Measurements from ENCODE around the gene LILRA1. TPM values are rescaled to one million over a fixed set of nuclear protein-coding genes. Genes with fewer than 3 reads are reported as not detected.

The LILRA1 gene
- total RNA-seq, 1 experiment from 2014 or later, result not detected

- ChIA-PET POLR2A (no interaction called here), CTCF (interaction anchor here (0.6 kb wide), 1 partner anchor 171 kb away, joined by 18 read pairs; no protein-coding TSS in a partner anchor)
- no peaks in the 10 kb centered on the region for H3K36me3 ChIP-seq (ENCODE audit: control insufficient read depth, insufficient read depth, low read length)
- H3K27ac ChIP-seq (ENCODE audit: low read length), result no peak overlapping the region
- no peaks in the 10 kb centered on the region for H3K9me3 ChIP-seq (ENCODE audit: control insufficient read depth, insufficient read depth, low read depth, low read length)
- intact Hi-C loops (cut with micrococcal nuclease; ENCODE audit: unreplicated experiment) (no loop called here), in situ Hi-C loops (cut with HindIII; ENCODE audit: low pct_unique_long_range_greater_than_20kb, low sequenced_read_pairs) (no loop called here)
- DNase-seq (ENCODE audit: low read depth, low spot score) (no peak), ATAC-seq (no peak)
- peaks cover 14% of the 10 kb centered on the region for H3K27me3 ChIP-seq (ENCODE audit: control insufficient read depth, insufficient read depth, low read length)
- TF ChIP-seq TCF7L2 (IDR thresholded peaks at IDR 0.05; ENCODE audit: low read depth, low read length) (no peak), POLR2AphosphoS5 (IDR thresholded peaks at IDR 0.05; ENCODE audit: low read depth, low read length) (no peak), SIN3A (IDR thresholded peaks at IDR 0.05; ENCODE audit: borderline replicate concordance, insufficient read depth, low read depth, low read length) (no peak), CTCF (IDR thresholded peaks at IDR 0.05) (no peak)
- TF ChIP-seq, protein P1, sequence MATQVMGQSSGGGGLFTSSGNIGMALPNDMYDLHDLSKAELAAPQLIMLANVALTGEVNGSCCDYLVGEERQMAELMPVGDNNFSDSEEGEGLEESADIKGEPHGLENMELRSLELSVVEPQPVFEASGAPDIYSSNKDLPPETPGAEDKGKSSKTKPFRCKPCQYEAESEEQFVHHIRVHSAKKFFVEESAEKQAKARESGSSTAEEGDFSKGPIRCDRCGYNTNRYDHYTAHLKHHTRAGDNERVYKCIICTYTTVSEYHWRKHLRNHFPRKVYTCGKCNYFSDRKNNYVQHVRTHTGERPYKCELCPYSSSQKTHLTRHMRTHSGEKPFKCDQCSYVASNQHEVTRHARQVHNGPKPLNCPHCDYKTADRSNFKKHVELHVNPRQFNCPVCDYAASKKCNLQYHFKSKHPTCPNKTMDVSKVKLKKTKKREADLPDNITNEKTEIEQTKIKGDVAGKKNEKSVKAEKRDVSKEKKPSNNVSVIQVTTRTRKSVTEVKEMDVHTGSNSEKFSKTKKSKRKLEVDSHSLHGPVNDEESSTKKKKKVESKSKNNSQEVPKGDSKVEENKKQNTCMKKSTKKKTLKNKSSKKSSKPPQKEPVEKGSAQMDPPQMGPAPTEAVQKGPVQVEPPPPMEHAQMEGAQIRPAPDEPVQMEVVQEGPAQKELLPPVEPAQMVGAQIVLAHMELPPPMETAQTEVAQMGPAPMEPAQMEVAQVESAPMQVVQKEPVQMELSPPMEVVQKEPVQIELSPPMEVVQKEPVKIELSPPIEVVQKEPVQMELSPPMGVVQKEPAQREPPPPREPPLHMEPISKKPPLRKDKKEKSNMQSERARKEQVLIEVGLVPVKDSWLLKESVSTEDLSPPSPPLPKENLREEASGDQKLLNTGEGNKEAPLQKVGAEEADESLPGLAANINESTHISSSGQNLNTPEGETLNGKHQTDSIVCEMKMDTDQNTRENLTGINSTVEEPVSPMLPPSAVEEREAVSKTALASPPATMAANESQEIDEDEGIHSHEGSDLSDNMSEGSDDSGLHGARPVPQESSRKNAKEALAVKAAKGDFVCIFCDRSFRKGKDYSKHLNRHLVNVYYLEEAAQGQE (IDR thresholded peaks at IDR 0.05; ENCODE audit: insufficient read depth in 1 of 2, low read depth in 2 of 2, low read length in 1 of 2), result no peak
- no peak overlapping the region for H3K4me3 ChIP-seq (ENCODE audit: low read depth in 2 of 2, low read length in 2 of 2)
- no peaks in the 10 kb centered on the region for H3K4me1 ChIP-seq (ENCODE audit: control insufficient read depth, insufficient read depth, low read length)
- BruUV-seq (replicated peaks), result no TSS peak
Measured at GRCh38 chr19:54650108-54650655, 56.8 kb downstream of the LILRA1 start.

Small RNA genes lying within 50 kb of the gene (microRNA-seq; reads per million reads assigned to microRNA genes)
- gene MIR8061 (ENCODE audit: unreplicated experiment), result not detected

Other genes with a start within 250 kb of the LILRA1 start
- gene LAIR1, start 228.7 kb upstream of the LILRA1 start, total RNA-seq (2021; ENCODE audit: unreplicated experiment), result 0.05 TPM
- 0.62 TPM for gene TTYH1, start 178.2 kb upstream of the LILRA1 start, total RNA-seq (2021; ENCODE audit: unreplicated experiment)
- 268 TPM for gene LENG8, start 144.4 kb upstream of the LILRA1 start, total RNA-seq (2021; ENCODE audit: unreplicated experiment)
- gene LENG9, start 129.9 kb upstream of the LILRA1 start, total RNA-seq (2021; ENCODE audit: unreplicated experiment), result 5.1 TPM
- 7.1 TPM for gene CDC42EP5, start 120.3 kb upstream of the LILRA1 start, total RNA-seq (2021; ENCODE audit: unreplicated experiment)
- not detected for gene LAIR2, start 90.8 kb upstream of the LILRA1 start, total RNA-seq (2021; ENCODE audit: unreplicated experiment)
- gene LILRA2, start 19.8 kb upstream of the LILRA1 start, total RNA-seq (2021; ENCODE audit: unreplicated experiment), result not detected
- gene LILRB1, start 36.9 kb downstream of the LILRA1 start, total RNA-seq (2021; ENCODE audit: unreplicated experiment), result 0.08 TPM
- gene LILRB4, start 69.4 kb downstream of the LILRA1 start, total RNA-seq (2021; ENCODE audit: unreplicated experiment), result not detected
- gene KIR3DL3, start 130.8 kb downstream of the LILRA1 start, total RNA-seq (2021; ENCODE audit: unreplicated experiment), result not detected
- not detected for gene KIR2DL3, start 144.9 kb downstream of the LILRA1 start, total RNA-seq (2021; ENCODE audit: unreplicated experiment)
- gene KIR2DL1, start 176.2 kb downstream of the LILRA1 start, total RNA-seq (2021; ENCODE audit: unreplicated experiment), result not detected
- gene KIR2DL4, start 210.0 kb downstream of the LILRA1 start, total RNA-seq (2021; ENCODE audit: unreplicated experiment), result not detected
- not detected for gene KIR3DL1, start 222.8 kb downstream of the LILRA1 start, total RNA-seq (2021; ENCODE audit: unreplicated experiment)
- gene KIR2DS4, start 239.0 kb downstream of the LILRA1 start, total RNA-seq (2021; ENCODE audit: unreplicated experiment), result not detected